Body of pancreas (tissue), 4 donors: ENCODE measurements around the gene ADK.

Experiments used
- POLR2A ChIP-seq, 3 donors: fragments of 450-650 bp; IDR thresholded peaks; one replicate each; pipeline ENCODE4 v1.6.1; 2016; ENCODE audit warnings: antibody characterized with exemption in 3 of 3, mild to moderate bottlenecking in 2 of 3
- TF ChIP-seq, protein P1 (sequence below), 7 experiments: fragments of 450-650 bp in 4 of 7; fragments of 200-600 bp in 3 of 7; sonication (generic) in 3 of 7; IDR thresholded peaks; one replicate each; pipeline ENCODE4 v1.5.1; 2016 to 2019; ENCODE audit warnings: antibody characterized with exemption in 7 of 7

DNA sequence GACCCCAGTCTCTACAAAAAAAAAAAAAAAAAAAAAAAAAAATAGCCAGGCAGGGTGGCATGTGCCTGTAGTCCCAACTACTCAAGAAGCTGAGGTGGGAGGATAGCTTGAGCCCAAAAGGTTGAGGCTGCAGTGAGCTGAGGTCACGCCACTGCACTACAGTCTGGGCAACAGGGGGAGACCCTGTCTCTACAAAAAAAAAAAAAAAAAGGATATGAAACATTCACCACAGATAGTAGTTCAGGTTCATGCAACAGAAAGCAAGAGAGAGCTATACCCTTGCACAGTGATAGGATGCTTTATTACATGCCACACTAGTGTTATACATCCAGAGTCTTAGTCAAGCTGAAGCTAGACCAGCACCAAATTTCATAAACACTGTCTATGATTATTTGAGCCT, 526.9 kb downstream of the ADK start:
- TF ChIP-seq, protein P1, sequence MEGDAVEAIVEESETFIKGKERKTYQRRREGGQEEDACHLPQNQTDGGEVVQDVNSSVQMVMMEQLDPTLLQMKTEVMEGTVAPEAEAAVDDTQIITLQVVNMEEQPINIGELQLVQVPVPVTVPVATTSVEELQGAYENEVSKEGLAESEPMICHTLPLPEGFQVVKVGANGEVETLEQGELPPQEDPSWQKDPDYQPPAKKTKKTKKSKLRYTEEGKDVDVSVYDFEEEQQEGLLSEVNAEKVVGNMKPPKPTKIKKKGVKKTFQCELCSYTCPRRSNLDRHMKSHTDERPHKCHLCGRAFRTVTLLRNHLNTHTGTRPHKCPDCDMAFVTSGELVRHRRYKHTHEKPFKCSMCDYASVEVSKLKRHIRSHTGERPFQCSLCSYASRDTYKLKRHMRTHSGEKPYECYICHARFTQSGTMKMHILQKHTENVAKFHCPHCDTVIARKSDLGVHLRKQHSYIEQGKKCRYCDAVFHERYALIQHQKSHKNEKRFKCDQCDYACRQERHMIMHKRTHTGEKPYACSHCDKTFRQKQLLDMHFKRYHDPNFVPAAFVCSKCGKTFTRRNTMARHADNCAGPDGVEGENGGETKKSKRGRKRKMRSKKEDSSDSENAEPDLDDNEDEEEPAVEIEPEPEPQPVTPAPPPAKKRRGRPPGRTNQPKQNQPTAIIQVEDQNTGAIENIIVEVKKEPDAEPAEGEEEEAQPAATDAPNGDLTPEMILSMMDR (IDR thresholded peaks at IDR 0.05) = no peak
- TF ChIP-seq POLR2A (IDR thresholded peaks at IDR 0.05) = no peak
